Measurements from ENCODE around the gene TRDMT1.

The TRDMT1 gene

DNA sequence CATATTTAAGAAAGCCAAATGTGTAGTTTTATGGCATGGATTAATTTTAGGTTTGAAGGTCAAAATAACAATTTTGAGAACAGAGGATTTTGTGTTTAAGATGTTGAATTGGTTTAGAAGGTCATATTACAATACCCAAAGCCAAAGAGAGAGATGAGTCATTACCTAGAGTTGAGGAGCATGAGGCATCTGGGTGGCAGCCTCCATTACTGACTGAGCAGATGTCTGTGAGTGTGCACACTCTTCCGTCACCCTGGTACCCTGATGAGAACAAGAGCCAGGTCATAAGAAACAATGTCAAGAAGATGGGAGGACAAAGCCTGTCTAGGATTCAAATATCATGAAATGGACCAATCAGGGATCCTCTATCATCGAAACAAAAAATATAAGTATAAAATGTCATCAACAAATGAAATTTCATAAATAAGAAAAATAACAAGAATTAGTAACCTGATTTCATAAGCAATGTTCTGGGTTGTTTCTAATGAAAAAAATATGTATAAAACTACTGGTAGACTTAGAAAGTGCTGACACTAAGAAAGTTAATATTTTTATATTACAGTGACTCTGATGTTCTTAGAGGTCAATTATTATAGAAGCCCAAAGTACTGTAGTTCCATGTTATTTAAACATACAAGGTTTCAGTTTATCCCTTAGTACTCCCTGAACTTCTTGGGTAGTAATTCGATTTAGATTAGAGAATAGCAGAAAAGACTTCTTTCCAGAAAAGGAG lies 91.8 kb downstream of the TRDMT1 start:
- H3K27ac ChIP-seq (ENCODE audit: insufficient read depth, low read depth, low read length, poor library complexity, severe bottlenecking) = no peak overlapping the region
- H3K36me3 ChIP-seq (ENCODE audit: control insufficient read depth, insufficient read depth, low read length) = no peaks in the 10 kb centered on the region
- no peaks in the 10 kb centered on the region for H3K9me3 ChIP-seq (ENCODE audit: control insufficient read depth, low read length)
- no peaks in the 10 kb centered on the region for H3K27me3 ChIP-seq (ENCODE audit: control insufficient read depth, insufficient read depth, low read length, poor library complexity, severe bottlenecking)
- H3K4me3 ChIP-seq (ENCODE audit: insufficient read depth, low read depth, low read length) = no peak overlapping the region
- no peaks in the 10 kb centered on the region for H3K4me1 ChIP-seq (ENCODE audit: control insufficient read depth, insufficient read depth, low read length)
- 93% methylated on average over 2 of the region's 3 CpGs for WGBS, 2 experiments

DNA sequence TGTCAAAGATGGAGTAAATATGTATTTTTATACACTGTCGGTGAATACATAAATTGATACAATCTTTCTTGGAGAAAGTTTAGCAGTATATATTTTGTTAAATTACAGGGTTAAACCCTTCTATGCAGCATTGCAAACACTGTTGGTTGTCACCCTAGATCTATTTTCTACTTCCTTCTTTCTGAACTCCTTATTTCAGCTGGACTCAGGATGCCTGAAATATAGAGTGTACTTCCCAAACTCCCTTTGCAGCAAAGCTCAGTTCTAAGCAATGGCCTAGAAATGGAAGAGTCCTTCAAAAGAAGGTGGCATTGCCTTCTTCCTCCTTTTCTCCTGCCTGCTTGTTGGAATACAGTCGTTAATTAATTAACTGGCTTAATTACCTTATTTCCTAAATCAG lies 92.4 kb downstream of the TRDMT1 start:
- 80 to 100% methylated on average over 1 of the region's 2 CpGs for WGBS, 2 experiments
- H3K36me3 ChIP-seq (ENCODE audit: control insufficient read depth, insufficient read depth, low read length) = no peaks in the 10 kb centered on the region
- no peaks in the 10 kb centered on the region for H3K4me1 ChIP-seq (ENCODE audit: control insufficient read depth, insufficient read depth, low read length)
- no peaks in the 10 kb centered on the region for H3K9me3 ChIP-seq (ENCODE audit: control insufficient read depth, low read length)
- no peaks in the 10 kb centered on the region for H3K27me3 ChIP-seq (ENCODE audit: control insufficient read depth, insufficient read depth, low read length, poor library complexity, severe bottlenecking)
- no peak overlapping the region for H3K4me3 ChIP-seq (ENCODE audit: insufficient read depth, low read depth, low read length)
- H3K27ac ChIP-seq (ENCODE audit: insufficient read depth, low read depth, low read length, poor library complexity, severe bottlenecking) = no peak overlapping the region

- H3K9me3 ChIP-seq (ENCODE audit: control insufficient read depth, low read length) = no peaks in the 10 kb centered on the region
- WGBS, 2 experiments = 95 to 100% methylated on average over 4 to 5 of the region's 5 CpGs
- no peaks in the 10 kb centered on the region for H3K4me1 ChIP-seq (ENCODE audit: control insufficient read depth, insufficient read depth, low read length)
- H3K4me3 ChIP-seq (ENCODE audit: insufficient read depth, low read depth, low read length) = no peak overlapping the region
- no peaks in the 10 kb centered on the region for H3K36me3 ChIP-seq (ENCODE audit: control insufficient read depth, insufficient read depth, low read length)
- H3K27ac ChIP-seq (ENCODE audit: insufficient read depth, low read depth, low read length, poor library complexity, severe bottlenecking) = no peak overlapping the region
- H3K27me3 ChIP-seq (ENCODE audit: control insufficient read depth, insufficient read depth, low read length, poor library complexity, severe bottlenecking) = no peaks in the 10 kb centered on the region
Observed at GRCh38 chr10:17106991-17107390, 94.5 kb downstream of the TRDMT1 start.

DNA sequence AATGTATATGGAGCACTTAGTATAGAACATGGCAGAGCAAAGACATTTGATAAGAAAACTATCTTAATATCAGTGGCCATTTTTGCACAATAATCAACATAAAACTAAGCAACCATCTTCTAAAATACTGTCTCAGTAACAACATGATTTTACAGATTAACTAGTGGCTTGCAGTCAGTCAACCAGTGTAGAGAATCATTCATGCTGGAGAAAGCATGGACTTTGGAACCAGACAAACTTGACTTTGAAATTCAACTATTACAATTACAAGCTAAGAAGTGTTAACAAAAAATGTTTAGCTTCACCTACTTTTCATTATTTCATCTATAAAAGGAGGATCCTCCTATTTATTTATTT lies 99.6 kb downstream of the TRDMT1 start:
- Histone ChIP-seq H3K4me3 (ENCODE audit: insufficient read depth, low read depth, low read length) (no peak overlapping the region), H3K36me3 (ENCODE audit: control insufficient read depth, insufficient read depth, low read length) (no peaks in the 10 kb centered on the region), H3K27me3 (ENCODE audit: control insufficient read depth, insufficient read depth, low read length, poor library complexity, severe bottlenecking) (no peaks in the 10 kb centered on the region), H3K4me1 (ENCODE audit: control insufficient read depth, insufficient read depth, low read length) (no peaks in the 10 kb centered on the region), H3K9me3 (ENCODE audit: control insufficient read depth, low read length) (no peaks in the 10 kb centered on the region), H3K27ac (ENCODE audit: insufficient read depth, low read depth, low read length, poor library complexity, severe bottlenecking) (no peak overlapping the region)

DNA sequence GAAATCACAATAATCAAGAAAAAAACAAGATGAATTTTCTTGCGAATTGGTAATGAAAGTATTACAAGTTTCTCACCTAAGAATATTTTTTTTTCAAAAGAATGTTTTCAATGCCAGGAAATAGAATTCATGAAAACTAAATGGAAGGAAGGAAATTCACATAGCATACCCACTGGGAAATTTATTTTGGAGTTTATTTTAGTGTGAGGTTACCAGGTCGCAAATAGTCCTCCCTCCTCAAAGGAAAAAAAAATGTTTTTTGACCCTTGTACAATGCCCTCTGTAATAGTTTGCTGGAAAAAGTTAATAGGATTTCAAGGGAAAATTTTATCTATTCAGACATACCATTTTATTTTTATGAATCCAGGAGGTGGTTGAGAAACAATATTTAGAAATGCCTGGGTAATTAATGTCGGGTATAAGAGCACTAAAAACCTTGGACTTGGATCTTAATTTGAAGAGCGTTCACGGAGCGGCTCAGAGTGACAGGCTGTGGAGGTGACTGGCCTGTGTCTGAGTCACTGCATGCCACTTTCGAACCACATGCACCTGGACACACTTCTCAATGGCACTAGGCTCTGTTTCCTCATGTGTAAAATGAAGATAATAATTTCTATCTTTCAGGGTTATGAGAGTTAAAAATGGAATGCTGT lies 100.1 kb downstream of the TRDMT1 start:
- no peak overlapping the region for H3K4me3 ChIP-seq (ENCODE audit: insufficient read depth, low read depth, low read length)
- H3K9me3 ChIP-seq (ENCODE audit: control insufficient read depth, low read length) = no peaks in the 10 kb centered on the region
- H3K4me1 ChIP-seq (ENCODE audit: control insufficient read depth, insufficient read depth, low read length) = no peaks in the 10 kb centered on the region
- no peaks in the 10 kb centered on the region for H3K27me3 ChIP-seq (ENCODE audit: control insufficient read depth, insufficient read depth, low read length, poor library complexity, severe bottlenecking)
- H3K36me3 ChIP-seq (ENCODE audit: control insufficient read depth, insufficient read depth, low read length) = no peaks in the 10 kb centered on the region
- no peak overlapping the region for H3K27ac ChIP-seq (ENCODE audit: insufficient read depth, low read depth, low read length, poor library complexity, severe bottlenecking)
- 89 to 91% methylated on average over 5 to 6 of the region's 7 CpGs for WGBS, 2 experiments

- Histone ChIP-seq H3K9me3 (ENCODE audit: control insufficient read depth, low read length) (no peaks in the 10 kb centered on the region), H3K4me3 (ENCODE audit: insufficient read depth, low read depth, low read length) (no peak overlapping the region), H3K27me3 (ENCODE audit: control insufficient read depth, insufficient read depth, low read length, poor library complexity, severe bottlenecking) (no peaks in the 10 kb centered on the region), H3K27ac (ENCODE audit: insufficient read depth, low read depth, low read length, poor library complexity, severe bottlenecking) (no peak overlapping the region), H3K4me1 (ENCODE audit: control insufficient read depth, insufficient read depth, low read length) (no peaks in the 10 kb centered on the region), H3K36me3 (ENCODE audit: control insufficient read depth, insufficient read depth, low read length) (no peaks in the 10 kb centered on the region)
- WGBS, 2 experiments = 93 to 95% methylated on average over 8 of the region's 9 CpGs
Observed at GRCh38 chr10:17100586-17100985, 100.9 kb downstream of the TRDMT1 start.

- H3K36me3 ChIP-seq (ENCODE audit: control insufficient read depth, insufficient read depth, low read length) = no peaks in the 10 kb centered on the region
- H3K27me3 ChIP-seq (ENCODE audit: control insufficient read depth, insufficient read depth, low read length, poor library complexity, severe bottlenecking) = no peaks in the 10 kb centered on the region
- WGBS, 2 experiments = 95 to 97% methylated on average over 3 of the region's 3 CpGs
- H3K9me3 ChIP-seq (ENCODE audit: control insufficient read depth, low read length) = no peaks in the 10 kb centered on the region
- H3K27ac ChIP-seq (ENCODE audit: insufficient read depth, low read depth, low read length, poor library complexity, severe bottlenecking) = no peak overlapping the region
- no peak overlapping the region for H3K4me3 ChIP-seq (ENCODE audit: insufficient read depth, low read depth, low read length)
- H3K4me1 ChIP-seq (ENCODE audit: control insufficient read depth, insufficient read depth, low read length) = no peaks in the 10 kb centered on the region
Observed at GRCh38 chr10:17098012-17098411, 103.5 kb downstream of the TRDMT1 start.

Measured in ectodermal cell (in vitro differentiated cells).